Activated gamma-delta T cell treated with anti-CD3 and anti-CD28 coated beads, Interleukin-2, amount 50 U/mL, for 16 hours (primary cell): ENCODE measurements around the gene SLC7A6OS.

Experiments used
- DNase-seq: peaks from one replicate; pipeline ENCODE4 v3.0.0-alpha.2; 2020; ENCODE audit warnings: low read depth

SLC7A6OS gene

DNA sequence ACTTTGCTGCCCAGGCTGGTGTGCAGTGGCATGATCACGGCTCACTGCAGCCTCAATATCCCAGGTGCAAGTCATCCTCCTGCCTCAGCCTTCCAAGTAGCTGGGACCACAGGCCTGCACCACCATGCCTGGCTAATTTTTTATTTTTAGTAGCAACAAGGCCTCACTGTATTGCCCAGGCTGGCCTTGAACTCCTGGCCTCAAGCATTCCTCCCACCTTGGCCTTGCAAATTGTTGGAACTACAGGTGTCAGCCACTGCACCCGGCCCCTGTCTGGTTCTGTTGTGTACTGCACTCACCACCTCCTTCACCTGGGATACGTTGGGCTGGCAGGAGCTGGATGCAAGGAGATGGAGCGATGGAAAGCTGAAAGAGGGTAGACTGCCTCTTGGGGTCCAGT, 57.0 kb downstream of the SLC7A6OS start:
- no peak for DNase-seq

DNA sequence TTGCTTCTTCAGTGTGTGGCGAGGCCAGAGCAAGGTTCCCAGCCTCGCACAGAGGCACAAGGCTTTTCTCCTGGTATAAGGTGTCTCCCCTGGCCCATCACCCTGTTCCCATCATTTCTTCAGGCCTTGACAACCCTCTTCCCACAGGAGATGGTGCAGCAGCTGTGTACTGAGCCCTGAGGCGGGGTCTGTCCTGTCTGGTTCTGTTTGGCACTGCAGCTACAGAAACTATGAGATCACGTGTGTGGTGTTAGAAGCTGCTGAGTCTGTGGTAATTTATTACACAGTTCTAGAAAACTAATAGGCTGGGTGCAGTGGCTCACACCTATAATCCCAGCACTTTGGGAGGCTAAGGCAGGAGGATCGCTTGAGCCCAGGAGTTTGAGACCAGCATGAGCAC, 58.4 kb downstream of the SLC7A6OS start:
- no peak for DNase-seq

DNA sequence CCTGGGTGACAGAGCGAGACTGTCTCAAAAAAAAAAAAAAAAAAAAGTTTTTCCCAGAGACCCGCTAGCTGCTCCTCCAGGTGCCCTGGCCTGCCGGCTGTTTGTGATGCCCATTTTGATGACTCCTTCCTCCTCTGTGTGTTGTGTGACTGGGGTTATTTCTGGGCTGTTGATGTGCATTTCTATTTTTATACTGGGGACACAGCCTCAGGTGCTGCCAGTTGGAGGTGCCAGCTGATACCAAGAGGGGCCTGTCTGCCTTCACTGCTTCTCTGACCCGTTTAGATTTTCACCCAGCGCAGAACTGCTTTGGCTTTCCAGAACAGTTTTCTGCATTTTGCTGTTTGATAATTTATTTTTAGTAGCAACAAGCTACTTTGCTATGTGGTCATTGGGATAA, 58.9 kb downstream of the SLC7A6OS start:
- no peak for DNase-seq

DNA sequence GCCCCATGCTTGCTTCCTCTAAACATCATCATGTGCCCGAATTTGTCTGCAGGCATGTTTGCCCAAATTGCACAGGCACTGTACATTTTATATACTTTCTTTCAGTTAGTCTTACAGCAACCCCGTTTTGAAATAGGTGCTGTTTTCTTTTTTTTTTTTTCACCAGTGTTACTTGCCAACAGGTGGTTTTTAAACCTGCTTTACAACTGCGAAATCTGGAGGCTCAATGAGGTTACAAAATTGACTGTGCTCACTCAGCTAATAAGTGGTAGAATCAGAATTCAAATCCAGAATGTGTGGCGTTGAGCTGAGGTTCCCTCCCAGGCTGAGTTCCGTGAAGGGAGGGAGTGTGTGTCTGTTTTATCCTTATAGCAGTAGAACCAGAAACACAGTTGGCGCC, 59.8 kb downstream of the SLC7A6OS start:
- DNase-seq, result no peak

DNA sequence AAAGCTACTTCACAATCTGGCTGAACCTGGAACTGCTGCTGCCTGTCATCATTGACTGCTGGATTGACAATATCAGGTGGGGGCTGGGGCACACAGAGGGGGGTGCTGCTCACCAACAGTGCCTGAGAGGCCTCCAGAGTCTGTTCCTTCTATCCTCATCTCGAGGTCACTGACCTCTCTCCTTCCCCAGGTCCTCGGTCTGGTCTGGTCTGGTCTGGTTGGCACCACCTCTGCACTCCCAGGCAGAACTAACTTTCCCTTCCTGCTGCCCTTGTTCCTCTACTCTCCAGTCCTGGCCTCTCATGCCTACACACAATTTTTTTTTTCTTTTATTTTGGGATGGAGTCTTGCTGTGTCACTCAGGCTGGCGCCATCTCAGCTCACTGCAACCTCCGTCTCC, 61.4 kb downstream of the SLC7A6OS start:
- no peak for DNase-seq
